ENCODE measurements around the gene EDN3.

Gene EDN3

GRCh38 chr20:59363101-59363500, 62.7 kb downstream of the EDN3 start:
- DNase-seq (ENCODE audit: low read depth in 2 of 2) = no peak

- no peak for DNase-seq (ENCODE audit: low read depth in 2 of 2)
Observed at GRCh38 chr20:59364611-59365010, 64.2 kb downstream of the EDN3 start.

- no peak for DNase-seq (ENCODE audit: low read depth in 2 of 2)
Observed at GRCh38 chr20:59365611-59366285, 65.3 kb downstream of the EDN3 start.

GRCh38 chr20:59371431-59371830, 71.0 kb downstream of the EDN3 start:
- DNase-seq (ENCODE audit: low read depth in 2 of 2) = no peak

GRCh38 chr20:59374261-59374660, 73.8 kb downstream of the EDN3 start:
- DNase-seq (ENCODE audit: low read depth in 2 of 2) = peak; percentile 84 to 87

- DNase-seq (ENCODE audit: low read depth in 2 of 2) = peak; percentile 79 to 82
Observed at GRCh38 chr20:59375541-59375940, 75.1 kb downstream of the EDN3 start.

All from fibroblast of skin of left quadriceps (primary cell).